ENCODE data around the gene AKNA. TPM values are rescaled to one million over a fixed set of nuclear protein-coding genes. Genes with fewer than 3 reads are reported as not detected.

AKNA gene
- total RNA-seq, 1 experiment from 2014 or later = 20.6 TPM

GRCh38 chr9:114314256-114314867, 73.4 kb downstream of the AKNA start:
- ATAC-seq = no peak
- Histone ChIP-seq H3K9me2 (ENCODE audit: insufficient read depth) (no peaks in the 10 kb centered on the region), H4K20me1 (ENCODE audit: insufficient read depth) (no peaks in the 10 kb centered on the region), H3K9me3 (ENCODE audit: control insufficient read depth in 1 of 2, insufficient read depth in 1 of 2, low read depth in 1 of 2, low read length in 2 of 2) (no peaks in the 10 kb centered on the region), H3K4me3 (replicated peaks in 1 of 2; ENCODE audit: low read depth in 1 of 2, low read length in 2 of 2) (no peak overlapping the region), H3K27me3 (ENCODE audit: insufficient read depth, low read length) (no peaks in the 10 kb centered on the region), H2AFZ (ENCODE audit: low read depth, low read length, poor library complexity, severe bottlenecking) (no peak overlapping the region), H3K36me3 (ENCODE audit: control insufficient read depth in 1 of 2, insufficient read depth in 2 of 2, low read length in 2 of 2) (no peaks in the 10 kb centered on the region), H3K9ac (ENCODE audit: low read length) (no peak overlapping the region), H3K27ac (ENCODE audit: low read depth, low read length) (no peak overlapping the region), H3K4me2 (ENCODE audit: low read length) (no peak overlapping the region), H3K79me2 (ENCODE audit: insufficient read depth, low read length) (no peaks in the 10 kb centered on the region), H3K4me1 (ENCODE audit: control insufficient read depth in 1 of 2, insufficient read depth in 2 of 2, low read length in 2 of 2) (no peaks in the 10 kb centered on the region)
- BruUV-seq (replicated peaks) = no TSS peak
- ChIA-PET POLR2A (no interaction called here), RAD21 (ENCODE audit: low non-redundant PET in 1 of 2, low total read pairs in 2 of 2, uncharacterized antibody in 2 of 2, unreplicated experiment in 2 of 2) (no interaction called here), CTCF (interaction anchor here (1.2 kb wide), 1 partner anchor 206 kb away, joined by 3 read pairs; no protein-coding TSS in a partner anchor)
- no peak for DNase-seq (ENCODE audit: low read depth, low spot score)
- intact Hi-C loops (cut with micrococcal nuclease) = no loop called here
- no peak for TF ChIP-seq CTCF (IDR thresholded peaks at IDR 0.05 in 2 of 3, conservative IDR thresholded peaks at IDR 0.05 in 1 of 3; ENCODE audit: borderline replicate concordance in 1 of 3, insufficient read depth in 1 of 3, low read depth in 2 of 3, low read length in 2 of 3)
- no peak for TF ChIP-seq TCF7L2 (IDR thresholded peaks at IDR 0.05; ENCODE audit: borderline replicate concordance, extremely low read depth, insufficient read depth, insufficient read length)
- TF ChIP-seq ATF3 (IDR thresholded peaks at IDR 0.05) = no peak
- no peak for TF ChIP-seq ZBTB33 (IDR thresholded peaks at IDR 0.05; ENCODE audit: extremely low read depth, insufficient replicate concordance, low read length)
- TF ChIP-seq CBX3 (IDR thresholded peaks at IDR 0.05; ENCODE audit: low read depth) = no peak
